GM23338 (cell line): ENCODE measurements around the gene MAP4.

Experiments
- CREB1 ChIP-seq: fragments of 250-450 bp; sonication (Bioruptor Pico); IDR thresholded peaks from 2 replicates; pipeline ENCODE4 v1.5.0; 2020; ENCODE audit warnings: low read depth, mild to moderate bottlenecking, moderate library complexity
- CTCF ChIP-seq, 2 experiments: fragments of 200-600 bp in 1 of 2; sonication (generic) in 1 of 2; conservative IDR thresholded peaks; 2 replicates each; pipeline versions ENCODE4 v1.5.1 to v1.6.1; 2016 to 2017; ENCODE audit warnings: antibody characterized with exemption in 2 of 2, low read depth in 2 of 2, mild to moderate bottlenecking in 2 of 2, moderate library complexity in 1 of 2
- EZH2 ChIP-seq: fragments of 200-600 bp; sonication (generic); IDR thresholded peaks from one replicate; pipeline ENCODE4 v1.8.0; 2017; ENCODE audit warnings: antibody characterized with exemption, mild to moderate bottlenecking, low read depth; ENCODE audit not compliant: unreplicated experiment
- EZH2phosphoT487 ChIP-seq: fragments of 200-600 bp; sonication (generic); IDR thresholded peaks from one replicate; pipeline ENCODE4 v1.8.1; 2018; ENCODE audit warnings: antibody characterized with exemption; ENCODE audit not compliant: unreplicated experiment
- JUNB ChIP-seq: IDR thresholded peaks from one replicate; pipeline ENCODE4 v1.6.1; 2016; ENCODE audit warnings: antibody characterized with exemption; ENCODE audit not compliant: unreplicated experiment
- NANOG ChIP-seq: IDR thresholded peaks from 2 replicates; pipeline ENCODE4 v1.6.1; 2016; ENCODE audit warnings: antibody characterized with exemption, borderline replicate concordance
- POLR2AphosphoS5 ChIP-seq: IDR thresholded peaks from 2 replicates; pipeline ENCODE4 v1.6.1; 2016; ENCODE audit warnings: antibody characterized with exemption, low read depth
- REST ChIP-seq: IDR thresholded peaks from one replicate; pipeline ENCODE4 v1.6.1; 2018; ENCODE audit warnings: antibody characterized with exemption; ENCODE audit not compliant: unreplicated experiment
- STAT1 ChIP-seq: IDR thresholded peaks from one replicate; pipeline ENCODE4 v1.6.1; 2016; ENCODE audit warnings: antibody characterized with exemption; ENCODE audit not compliant: unreplicated experiment
- ZNF114 ChIP-seq: fragments of 250-450 bp; sonication (Bioruptor Pico); IDR thresholded peaks from 2 replicates; pipeline ENCODE4 v1.5.0; 2020; ENCODE audit warnings: mild to moderate bottlenecking, moderate library complexity
- ZNF331 ChIP-seq: fragments of 250-450 bp; sonication (Bioruptor Pico); IDR thresholded peaks from 2 replicates; pipeline ENCODE4 v1.5.0; 2020; ENCODE audit warnings: low read depth, mild to moderate bottlenecking, moderate library complexity
- ZNF462 ChIP-seq: fragments of 250-450 bp; sonication (Bioruptor Pico); IDR thresholded peaks from 2 replicates; pipeline ENCODE4 v1.5.0; 2020; ENCODE audit warnings: mild to moderate bottlenecking, moderate library complexity

- TF ChIP-seq POLR2AphosphoS5 (peak; percentile 33), CTCF (conservative IDR thresholded peaks at IDR 0.05; ENCODE audit: low read depth in 2 of 2) (no peak), EZH2 (no peak), NANOG (no peak), REST (no peak), EZH2phosphoT487 (no peak), ZNF114 (CRISPR knock-in tag) (no peak), CREB1 (no peak), JUNB (no peak), ZNF331 (CRISPR knock-in tag) (no peak), STAT1 (no peak), ZNF462 (CRISPR knock-in tag) (no peak)
Observed at GRCh38 chr3:47850564-47851410, 165.4 kb downstream of the MAP4 start.
